GM12878 (cell line): ENCODE data around the gene ACADS. TPM values are rescaled to one million over a fixed set of nuclear protein-coding genes. Genes with fewer than 3 reads are reported as not detected.

Source experiments
- ATAC-seq: fragments of 200-7000 bp; cut with Tn5 transposase; 3 replicates; pipeline ENCODE4 v1.9.1; 2020; ENCODE audit warnings: mild to moderate bottlenecking, moderate library complexity
- BruUV-seq: library from RNA; stranded (reverse); fragments of 400-500 nt; replicated peaks from 2 replicates; lab custom pipeline; 2021; lab: Mats Ljungman, UMichigan
- CTCF ChIA-PET: fragments of 300-600 bp; sonication (Branson Sonifier 250); formaldehyde crosslinking; extraction: SDS; loops from one replicate; lab custom pipeline; 2021; ENCODE audit warnings: inconsistent platforms; lab: Yijun Ruan, JAX
- POLR2A ChIA-PET: fragments of 350-600 bp; formaldehyde crosslinking; extraction: SDS; loops from one replicate; lab custom pipeline; 2021; ENCODE audit warnings: inconsistent platforms; lab: Charles Lee
- RAD21 ChIA-PET: fragments of 300-600 bp; sonication (Branson Sonifier 250); formaldehyde crosslinking; loops from one replicate; lab custom pipeline; 2023; ENCODE audit warnings: antibody characterized with exemption; ENCODE audit not compliant: unreplicated experiment; lab: Charles Lee
- SMC1A ChIA-PET: fragments of 300-600 bp; sonication (Branson Sonifier 250); formaldehyde crosslinking; loops from one replicate; lab custom pipeline; 2023; ENCODE audit not compliant: unreplicated experiment, uncharacterized antibody; lab: Charles Lee
- DNase-seq: peaks from one replicate; pipeline ENCODE4 v3.0.0-alpha.2; 2011; ENCODE audit warnings: low read depth, low spot score
- FAIRE-seq: peaks from 3 replicates; lab custom pipeline; 2011; peaks lifted over from hg19 to GRCh38; lab: Jason Lieb, UNC
- H2AFZ ChIP-seq: 2 replicates; pipeline ENCODE4 v1.6.0; 2011; ENCODE audit warnings: low read depth, low read length, control low read depth; ENCODE audit not compliant: control insufficient read depth
- H3K27ac ChIP-seq: 2 replicates; pipeline ENCODE4 v1.5.1; 2011; ENCODE audit warnings: control low read depth; ENCODE audit not compliant: control insufficient read depth, insufficient read depth
- H3K27me3 ChIP-seq, 2 experiments: replicated peaks in 1 of 2; 2 replicates each; pipeline versions ENCODE4 v1.6.0 to v1.6.1; 2011; ENCODE audit warnings: low read length in 1 of 2; ENCODE audit not compliant: control insufficient read depth in 2 of 2, insufficient read depth in 2 of 2
- H3K36me3 ChIP-seq, 2 experiments: 2 replicates each; pipeline ENCODE4 v1.5.1; 2011; ENCODE audit warnings: low read length in 1 of 2; ENCODE audit not compliant: control insufficient read depth in 2 of 2, insufficient read depth in 2 of 2
- H3K4me1 ChIP-seq: 2 replicates; pipeline ENCODE4 v1.6.1; 2011; ENCODE audit warnings: mild to moderate bottlenecking, low read length, moderate library complexity, mixed read lengths; ENCODE audit not compliant: control insufficient read depth, insufficient read depth
- H3K4me2 ChIP-seq: 2 replicates; pipeline ENCODE4 v1.6.0; 2011; ENCODE audit warnings: control low read depth; ENCODE audit not compliant: control insufficient read depth, insufficient read depth
- H3K4me3 ChIP-seq: fragments of 200-600 bp; sonication (generic); 2 replicates; pipeline ENCODE4 v1.5.1; 2016
- H3K79me2 ChIP-seq: 2 replicates; pipeline ENCODE4 v1.6.0; 2011; ENCODE audit warnings: low read length; ENCODE audit not compliant: control insufficient read depth, insufficient read depth
- H3K9ac ChIP-seq: 2 replicates; pipeline ENCODE4 v1.8.0; 2011; ENCODE audit warnings: low read length, control low read depth, mixed read lengths; ENCODE audit not compliant: control insufficient read depth, insufficient read depth
- H3K9me3 ChIP-seq: replicated peaks from 3 replicates; pipeline ENCODE4 v1.5.1; 2011; ENCODE audit warnings: mild to moderate bottlenecking, low read length; ENCODE audit not compliant: control insufficient read depth, insufficient read depth
- H4K20me1 ChIP-seq: 2 replicates; pipeline ENCODE4 v1.6.0; 2011; ENCODE audit not compliant: control insufficient read depth, insufficient read depth
- IKZF2 ChIP-seq, 2 experiments: fragments of 450-650 bp; IDR thresholded peaks; 2 replicates each; pipeline ENCODE4 v1.6.1; 2017; ENCODE audit warnings: mild to moderate bottlenecking in 2 of 2, moderate library complexity in 2 of 2
- MEF2A ChIP-seq: IDR thresholded peaks from 2 replicates; pipeline ENCODE4 v1.6.1; 2011; ENCODE audit warnings: low read depth, mild to moderate bottlenecking, low read length, moderate library complexity; ENCODE audit not compliant: insufficient read depth
- POLR2A ChIP-seq: IDR thresholded peaks from 2 replicates; pipeline ENCODE4 v1.6.1; 2011; ENCODE audit warnings: low read depth, mild to moderate bottlenecking, low read length
- whole genome bisulfite sequencing: methylation state at CpG from one replicate; pipeline ENCODE4 v1.1.6; 2016; ENCODE audit warnings: low lambda C conversion rate; ENCODE audit not compliant: insufficient replicate concordance, insufficient coverage; ENCODE audit errors: missing lambda C conversion rate; 5-methylcytosine and 5-hydroxymethylcytosine counted together
- in situ Hi-C: fragments of 300-500 bp; cut with MboI; formaldehyde crosslinking; loops from 9 replicates; pipeline ENCODE4 v1.14.3; 2018; ENCODE audit warnings: mixed read lengths
- intact Hi-C: fragments of 100-400 bp; cut with micrococcal nuclease; formaldehyde crosslinking; loops from one replicate; pipeline ENCODE4 v1.14.2; 2022; ENCODE audit not compliant: unreplicated experiment
- polyA plus RNA-seq, 11 experiments: library from polyadenylated mRNA; depleted of rRNA in 4 of 11; unstranded in 6 of 11; stranded (reverse) in 5 of 11; fragments of >200 nt; fragmentation: Nextera tagmentation in 4 of 11; fragmentation: Illumina TruSeq in 1 of 11; extraction: Ambion mirVana in 4 of 11; extraction: Trizol in 1 of 11; gene quantifications; 1 replicate in 1 of 11; 2 replicates in 10 of 11; pipeline versions ENCODE4 v1.2.1 to v1.2.3, GENCODE V29; 2011 to 2016; ENCODE audit warnings: inconsistent platforms in 2 of 11, missing spikeins in 2 of 11, low read depth in 1 of 11
- total RNA-seq, 4 experiments: library from RNA; depleted of rRNA in 3 of 4; stranded (reverse); fragments of >200 nt in 3 of 4; fragmentation: Illumina TruSeq in 1 of 4; extraction: Trizol in 1 of 4; gene quantifications; 2 replicates each; pipeline versions ENCODE4 v1.2.1 to v1.2.3, GENCODE V29; 2013 to 2021

ACADS gene
- total and polyA plus RNA-seq, 10 of the 15 experiments (the other 5 are each of a cell fraction or from before 2014, with no cell fraction given), result 0.05 to 18.1 (median 10.2) TPM

DNA sequence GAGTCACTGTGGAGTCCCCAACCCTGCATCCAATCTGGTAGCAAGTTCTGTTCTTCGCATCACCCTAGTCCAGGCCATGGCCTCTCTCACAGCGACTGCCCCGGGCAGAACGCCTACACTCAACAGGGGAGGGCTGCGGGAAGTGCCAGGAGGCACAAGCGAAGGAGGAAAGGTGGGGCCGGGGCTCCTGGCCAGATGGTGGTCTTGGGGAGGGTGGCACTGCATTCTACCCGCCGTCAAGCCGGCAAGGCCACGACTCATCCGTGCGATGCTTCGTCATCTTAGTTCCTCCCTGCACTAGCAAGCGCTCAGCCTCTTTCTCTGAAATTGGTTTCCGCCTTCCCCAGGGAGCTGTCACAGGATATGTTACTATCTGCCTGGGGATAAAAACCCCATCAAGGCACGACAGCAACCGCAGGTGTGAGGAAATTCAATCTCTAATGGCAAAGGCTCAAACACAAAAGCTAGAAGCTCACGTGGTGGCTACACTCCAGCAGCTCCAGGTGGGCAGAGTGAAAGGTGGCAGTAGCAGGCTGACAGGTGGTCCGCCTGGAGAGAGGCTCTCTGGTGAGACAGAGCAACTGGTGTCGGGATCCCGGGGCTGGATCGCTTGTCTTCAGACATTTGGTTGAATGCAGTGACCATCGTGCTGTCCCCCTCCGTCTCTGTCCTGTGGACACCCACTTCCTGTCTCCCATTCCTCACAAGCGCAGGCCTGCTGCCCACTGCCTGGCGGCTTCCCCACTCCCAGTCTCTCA lies 34.1 kb downstream of the ACADS start:
- Histone ChIP-seq H3K4me3 (no peak overlapping the region), H4K20me1 (no peaks in the 10 kb centered on the region), H3K27ac (no peak overlapping the region), H3K36me3 (peaks cover 5 to 8% of the 10 kb centered on the region in 2 experiments; a peak in 3 of 4 replicates), H3K9me3 (peaks cover 3% of the 10 kb centered on the region), H3K9ac (no peak overlapping the region), H3K4me1 (no peaks in the 10 kb centered on the region), H3K79me2 (no peaks in the 10 kb centered on the region), H3K4me2 (no peak overlapping the region), H3K27me3 (no peaks in the 10 kb centered on the region), H2AFZ (no peak overlapping the region)
- ChIA-PET POLR2A (no interaction called here), SMC1A (no interaction called here), RAD21 (no interaction called here), CTCF (interaction anchor here (0.9 to 2.3 kb wide), 2 partner anchors 177 to 212 kb away, joined by 4 to 5 read pairs; no protein-coding TSS in a partner anchor)
- in situ Hi-C loops, result no loop called here
- DNase-seq (no peak), ATAC-seq (no peak), FAIRE-seq (no peak)
- 90% methylated on average over 26 of the region's 27 CpGs for WGBS
- intact Hi-C loops, result no loop called here
- no TSS peak for BruUV-seq
- TF ChIP-seq POLR2A (0 out of 2 replicates have a peak, but pooled peaks have one; percentile 9), MEF2A (no peak)
- TF ChIP-seq, all 136 proteins: peak for 1

DNA sequence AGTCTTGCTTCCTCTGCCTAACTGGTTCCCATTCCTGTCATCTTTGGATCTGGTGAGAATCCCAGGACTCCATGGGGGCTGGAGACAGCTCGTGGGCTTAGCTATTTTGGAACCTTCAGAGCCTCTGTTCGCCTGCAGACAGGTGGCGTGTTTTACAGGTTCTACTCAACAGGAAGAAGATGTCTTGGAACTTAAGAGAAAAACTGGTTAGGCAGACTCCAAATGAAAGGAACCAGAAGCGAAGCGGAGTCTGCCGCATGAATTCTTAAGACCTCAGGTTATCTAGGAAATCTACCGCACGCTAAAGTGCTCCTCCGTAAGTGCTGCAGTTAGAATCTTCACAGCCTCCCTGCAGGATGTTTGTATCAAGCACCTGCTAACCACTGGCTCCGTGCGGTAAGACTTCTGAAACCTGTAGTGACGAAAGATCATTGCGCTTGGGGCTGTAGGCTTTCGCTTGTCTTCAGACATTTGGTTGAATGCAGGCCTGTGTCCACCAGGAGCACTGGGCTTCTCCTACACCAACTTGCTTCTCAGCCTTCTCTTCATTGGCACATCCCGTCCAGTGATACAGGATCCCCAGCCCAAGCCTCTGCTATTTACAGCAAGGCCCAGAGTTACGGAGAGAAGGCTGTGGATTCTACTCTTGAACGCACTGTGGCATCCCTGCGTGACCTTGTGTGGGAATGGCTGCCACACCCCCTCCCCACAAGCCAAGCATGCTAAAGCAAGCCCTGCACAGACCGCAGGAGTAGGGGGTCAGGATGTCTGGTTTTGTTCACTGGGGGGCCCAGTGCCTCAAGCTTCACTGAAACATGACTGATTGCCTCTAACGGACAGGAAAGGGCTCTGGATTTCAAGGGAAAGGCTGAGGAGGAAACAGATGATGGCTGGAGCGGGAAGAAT lies 35.0 kb downstream of the ACADS start:
- peak; percentile 66 for FAIRE-seq

More for the DNA sequence above, 35.0 kb downstream of the ACADS start:
- Histone ChIP-seq H4K20me1 (no peaks in the 10 kb centered on the region), H3K4me2 (no peak overlapping the region), H2AFZ (no peak overlapping the region), H3K27me3 (no peaks in the 10 kb centered on the region), H3K27ac (no peak overlapping the region), H3K9ac (no peak overlapping the region), H3K36me3 (peaks cover 8 to 9% of the 10 kb centered on the region in 2 experiments; a peak in 3 of 4 replicates), H3K9me3 (no peaks in the 10 kb centered on the region; the same call in 2 of the 3 replicates), H3K79me2 (no peaks in the 10 kb centered on the region), H3K4me1 (no peaks in the 10 kb centered on the region), H3K4me3 (no peak overlapping the region)
- TF ChIP-seq POLR2A, result peak; percentile 51; the same call in 1 of the 2 replicates
- no peak for TF ChIP-seq IKZF2 (IDR thresholded peaks at IDR 0.05)
- ChIA-PET POLR2A (no interaction called here), RAD21 (no interaction called here), SMC1A (interaction anchor here (1.1 to 1.4 kb wide), 2 partner anchors 26 to 211 kb away, joined by 3 to 4 read pairs; no protein-coding TSS in a partner anchor), CTCF (interaction anchor here (0.9 kb wide), 1 partner anchor 211 kb away, joined by 4 read pairs; no protein-coding TSS in a partner anchor)
- no peak for ATAC-seq
- DNase-seq, result no peak
- WGBS, result 95% methylated on average over 20 of the region's 21 CpGs
- in situ Hi-C loops, result no loop called here
- intact Hi-C loops, result no loop called here
- no TSS peak for BruUV-seq
